Activated naive CD8-positive, alpha-beta T cell treated with anti-CD3 and anti-CD28 coated beads for 36 hours (primary cell): ENCODE measurements around the gene MSI2. TPM values are rescaled to one million over a fixed set of nuclear protein-coding genes. Genes with fewer than 3 reads are reported as not detected.

Experiments
- DNase-seq: peaks from one replicate; pipeline ENCODE4 v3.0.0; 2021
- H3K27ac Mint-ChIP-seq: one replicate; pipeline ENCODE4 v1.8.0; 2022; ENCODE audit warnings: mild to moderate bottlenecking, moderate library complexity, mixed read lengths
- H3K27me3 Mint-ChIP-seq: one replicate; pipeline ENCODE4 v1.8.0; 2022; ENCODE audit warnings: mild to moderate bottlenecking, mixed read lengths
- H3K36me3 Mint-ChIP-seq: one replicate; pipeline ENCODE4 v1.8.0; 2021; ENCODE audit warnings: mild to moderate bottlenecking, mixed read lengths
- H3K4me1 Mint-ChIP-seq: one replicate; pipeline ENCODE4 v1.8.0; 2021; ENCODE audit warnings: mixed read lengths
- H3K4me3 Mint-ChIP-seq: one replicate; pipeline ENCODE4 v1.8.0; 2022; ENCODE audit warnings: mild to moderate bottlenecking, moderate library complexity, mixed read lengths
- H3K9me3 Mint-ChIP-seq: one replicate; pipeline ENCODE4 v1.8.0; 2022; ENCODE audit warnings: mixed read lengths
- total RNA-seq, 2 experiments: library from RNA; stranded (reverse); gene quantifications; one replicate each; pipeline ENCODE4 v1.2.3, GENCODE V29; 2021

Gene MSI2
- total RNA-seq, 2 experiments from 2014 or later: 48.0 to 49.4 TPM

DNA sequence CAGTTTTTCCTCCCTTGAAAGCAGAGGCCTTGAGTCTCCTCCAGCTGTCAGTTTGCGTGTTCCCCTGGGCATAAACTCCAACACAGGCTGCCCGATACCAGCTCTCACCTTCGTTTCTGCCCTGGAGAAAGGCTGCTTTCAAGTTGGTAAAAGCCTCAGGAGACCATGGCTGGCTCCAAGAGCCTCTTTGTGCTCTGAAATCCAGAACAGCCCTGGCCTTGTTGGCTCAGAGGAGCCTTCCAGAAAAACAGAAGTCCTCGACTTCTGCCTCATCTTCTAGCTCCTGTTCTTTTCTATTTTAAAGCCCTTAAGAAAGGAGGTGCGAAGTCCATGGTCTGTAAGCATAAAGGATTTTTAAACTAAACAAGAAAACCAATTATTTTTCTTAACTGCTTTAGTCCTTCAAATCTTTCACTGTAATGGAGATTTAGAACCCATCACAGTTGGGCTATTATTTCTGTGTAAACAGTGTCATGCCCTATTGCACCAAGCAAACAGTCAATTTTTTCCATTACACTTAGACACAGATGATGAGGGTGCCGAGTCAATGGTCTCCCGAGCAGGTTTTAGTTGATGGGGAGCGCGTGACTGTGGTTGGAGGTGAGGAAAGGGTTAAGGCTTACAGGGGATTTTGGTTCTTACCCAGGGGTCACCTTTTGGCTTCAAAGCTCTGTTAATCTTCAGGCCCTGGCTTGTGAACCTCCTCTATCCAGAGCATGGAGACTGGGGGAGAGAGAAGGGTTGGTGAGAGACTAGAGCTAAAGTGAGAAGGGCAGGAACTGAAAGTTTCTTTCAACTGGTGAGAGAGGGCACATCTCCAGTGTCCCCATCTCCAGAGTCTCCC, 212.8 kb downstream of the MSI2 start:
- H3K27ac Mint-ChIP-seq: no peak overlapping the region
- peaks cover 30% of the 10 kb centered on the region for H3K4me1 Mint-ChIP-seq
- no peaks in the 10 kb centered on the region for H3K9me3 Mint-ChIP-seq
- DNase-seq: no peak
- H3K4me3 Mint-ChIP-seq: no peak overlapping the region
- no peaks in the 10 kb centered on the region for H3K27me3 Mint-ChIP-seq
- peaks cover 7% of the 10 kb centered on the region for H3K36me3 Mint-ChIP-seq

DNA sequence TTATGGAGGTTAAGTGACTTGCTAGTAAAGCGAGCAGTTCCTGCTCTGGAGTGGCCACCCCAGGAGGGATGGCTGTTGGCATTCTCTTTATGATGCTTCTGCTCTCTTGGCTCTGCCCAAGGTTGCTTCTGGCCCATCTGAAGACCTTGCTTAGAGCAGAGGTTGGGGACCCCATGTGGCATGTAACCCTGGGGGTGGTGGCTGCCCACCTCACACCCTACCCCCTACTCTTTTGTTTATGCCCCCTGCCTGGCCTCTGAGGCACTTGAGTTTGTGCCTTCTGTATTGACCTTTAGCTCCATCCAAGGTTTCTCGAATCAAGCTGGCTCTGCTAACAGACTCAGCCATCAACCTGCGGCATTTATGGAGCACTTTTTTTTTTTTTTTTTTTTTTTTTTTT, 214.6 kb downstream of the MSI2 start:
- no peak for DNase-seq
- no peak overlapping the region for H3K27ac Mint-ChIP-seq
- no peaks in the 10 kb centered on the region for H3K9me3 Mint-ChIP-seq
- no peaks in the 10 kb centered on the region for H3K27me3 Mint-ChIP-seq
- H3K4me3 Mint-ChIP-seq: no peak overlapping the region
- peaks cover 20% of the 10 kb centered on the region for H3K4me1 Mint-ChIP-seq
- peaks cover 4% of the 10 kb centered on the region for H3K36me3 Mint-ChIP-seq

DNA sequence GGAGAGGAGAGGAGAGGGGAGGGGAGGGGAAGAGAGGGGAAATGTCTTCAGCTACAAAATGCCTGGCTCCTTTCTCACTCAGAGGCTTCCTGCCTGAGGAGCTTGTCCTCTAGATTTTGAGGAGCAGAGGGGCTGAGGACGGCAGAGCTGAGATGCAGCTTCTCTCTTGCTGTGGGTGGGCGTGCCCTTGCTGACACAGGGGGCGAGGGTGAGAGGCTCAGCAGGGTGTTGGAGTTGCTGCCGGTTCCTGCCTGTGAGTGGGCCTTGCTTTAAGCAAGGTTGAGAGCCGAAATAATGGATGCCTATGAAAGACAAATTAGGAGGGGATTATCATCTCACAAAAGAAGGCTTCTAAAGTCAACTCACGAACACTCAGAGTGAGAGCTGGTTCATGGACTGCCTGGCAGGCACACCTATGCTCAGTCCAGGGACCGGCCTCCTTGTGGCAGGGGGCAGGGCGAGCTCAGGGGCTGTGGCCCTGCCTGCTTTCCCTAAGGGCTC, 215.6 kb downstream of the MSI2 start:
- peaks cover 6% of the 10 kb centered on the region for H3K36me3 Mint-ChIP-seq

DNA sequence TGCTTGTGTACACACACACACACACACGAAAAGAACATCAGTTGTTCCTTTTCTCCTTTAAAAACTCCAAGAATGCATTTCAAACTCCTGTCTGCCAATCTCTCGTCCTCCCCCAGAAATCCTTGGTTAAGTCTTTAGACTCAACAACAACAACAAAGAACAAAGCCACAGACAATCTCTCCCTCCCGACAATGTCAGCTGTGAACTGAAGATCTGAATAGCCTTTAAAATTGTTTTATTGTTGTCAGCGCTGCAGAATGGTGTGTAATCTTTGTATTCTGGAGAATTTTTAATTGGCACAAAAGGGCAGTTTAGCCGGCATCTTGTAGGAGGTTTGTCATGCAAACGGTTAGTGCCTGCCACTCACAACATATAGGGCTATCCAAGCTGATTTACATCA, 219.5 kb downstream of the MSI2 start:
- Mint-ChIP-seq H3K27ac (no peak overlapping the region), H3K9me3 (no peaks in the 10 kb centered on the region), H3K4me3 (no peak overlapping the region), H3K27me3 (no peaks in the 10 kb centered on the region), H3K36me3 (peaks cover 13% of the 10 kb centered on the region), H3K4me1 (peaks cover 14% of the 10 kb centered on the region)
- DNase-seq: no peak

More for the DNA sequence above, 215.6 kb downstream of the MSI2 start:
- Mint-ChIP-seq H3K9me3 (no peaks in the 10 kb centered on the region), H3K27me3 (no peaks in the 10 kb centered on the region), H3K27ac (no peak overlapping the region), H3K4me1 (peaks cover 18% of the 10 kb centered on the region), H3K4me3 (no peak overlapping the region)
- DNase-seq: no peak

DNA sequence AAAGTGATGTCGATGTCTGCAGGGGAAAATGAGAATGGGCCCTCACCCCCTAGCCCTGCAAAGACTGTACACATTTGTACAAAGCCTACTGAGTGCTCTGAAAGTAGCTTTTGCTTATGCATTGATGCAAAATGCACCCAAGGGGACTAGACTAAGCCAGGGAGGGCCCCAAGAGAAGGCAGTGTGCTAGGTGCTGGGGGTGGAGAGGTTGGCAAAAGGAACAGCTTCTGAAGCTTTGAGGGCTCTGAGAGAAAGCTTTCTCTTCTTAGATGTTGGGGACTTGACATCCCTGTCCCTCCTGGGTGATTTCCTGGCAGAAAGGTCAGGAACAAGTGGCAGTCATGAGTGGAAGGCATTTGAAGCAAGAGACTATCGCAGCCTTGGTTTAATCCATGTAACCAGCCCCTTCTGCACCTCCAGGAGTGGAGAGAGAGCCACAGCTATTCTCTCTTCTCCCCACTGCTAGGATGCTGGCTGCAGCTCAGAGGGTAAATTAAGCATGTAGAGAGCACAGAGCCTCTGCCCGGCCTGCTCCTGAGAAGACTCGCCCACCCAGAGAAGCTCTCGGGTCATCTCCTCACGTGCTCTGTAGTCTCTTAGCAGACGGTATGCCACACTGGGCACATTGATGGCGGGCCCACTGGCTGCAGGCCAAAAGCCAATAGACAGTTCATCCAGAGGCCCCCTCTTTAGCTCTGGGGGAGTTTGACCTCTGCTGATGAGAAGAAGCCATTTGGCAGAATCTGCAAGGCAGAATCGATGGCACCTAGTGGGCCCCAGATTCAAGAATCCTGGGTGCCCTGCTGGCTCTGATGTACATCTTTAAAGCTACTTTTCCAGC, 221.4 kb downstream of the MSI2 start:
- Mint-ChIP-seq H3K27ac (no peak overlapping the region), H3K9me3 (no peaks in the 10 kb centered on the region), H3K4me3 (no peak overlapping the region), H3K36me3 (peaks cover 18% of the 10 kb centered on the region), H3K27me3 (no peaks in the 10 kb centered on the region), H3K4me1 (peaks cover 22% of the 10 kb centered on the region)
- no peak for DNase-seq

DNA sequence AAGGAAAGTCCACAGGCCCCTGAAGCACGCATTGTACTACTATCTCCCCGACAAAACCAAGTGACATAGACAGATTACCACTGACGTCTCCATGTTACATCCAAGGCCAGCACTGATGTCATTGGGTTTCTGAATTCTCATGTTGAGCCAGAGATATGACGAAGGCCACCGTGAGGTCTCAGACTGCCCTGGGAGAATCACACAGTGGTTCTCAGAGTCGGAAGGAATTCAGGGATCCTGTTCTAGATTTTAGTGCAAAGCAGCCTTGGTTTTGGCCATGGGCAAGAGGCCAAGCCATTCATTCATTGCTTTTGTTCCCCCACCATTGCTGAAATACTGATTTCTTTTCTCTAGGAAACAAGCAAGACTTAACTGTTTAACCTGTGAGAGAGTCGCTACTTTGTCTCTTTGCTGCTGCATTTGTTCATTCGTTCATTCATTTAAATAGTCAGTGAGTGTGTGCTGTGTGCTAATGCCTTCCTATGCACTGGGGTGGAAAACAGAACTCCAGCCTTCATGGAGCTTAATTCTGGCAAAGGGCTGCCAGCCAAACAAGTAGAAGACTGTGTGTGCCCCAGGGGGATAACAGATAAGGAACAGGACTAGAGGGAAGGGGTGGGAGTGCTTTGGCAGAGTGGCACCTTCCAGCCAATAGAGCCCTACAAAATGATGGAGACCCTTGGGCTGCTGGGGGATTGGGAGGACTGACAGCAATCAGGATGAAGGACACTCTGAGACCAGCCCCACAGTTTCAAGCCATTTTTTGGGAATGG, 222.3 kb downstream of the MSI2 start:
- no peak for DNase-seq
- Mint-ChIP-seq H3K4me3 (no peak overlapping the region), H3K36me3 (peaks cover 18% of the 10 kb centered on the region), H3K27me3 (no peaks in the 10 kb centered on the region), H3K27ac (no peak overlapping the region), H3K4me1 (peaks cover 30% of the 10 kb centered on the region), H3K9me3 (no peaks in the 10 kb centered on the region)

DNA sequence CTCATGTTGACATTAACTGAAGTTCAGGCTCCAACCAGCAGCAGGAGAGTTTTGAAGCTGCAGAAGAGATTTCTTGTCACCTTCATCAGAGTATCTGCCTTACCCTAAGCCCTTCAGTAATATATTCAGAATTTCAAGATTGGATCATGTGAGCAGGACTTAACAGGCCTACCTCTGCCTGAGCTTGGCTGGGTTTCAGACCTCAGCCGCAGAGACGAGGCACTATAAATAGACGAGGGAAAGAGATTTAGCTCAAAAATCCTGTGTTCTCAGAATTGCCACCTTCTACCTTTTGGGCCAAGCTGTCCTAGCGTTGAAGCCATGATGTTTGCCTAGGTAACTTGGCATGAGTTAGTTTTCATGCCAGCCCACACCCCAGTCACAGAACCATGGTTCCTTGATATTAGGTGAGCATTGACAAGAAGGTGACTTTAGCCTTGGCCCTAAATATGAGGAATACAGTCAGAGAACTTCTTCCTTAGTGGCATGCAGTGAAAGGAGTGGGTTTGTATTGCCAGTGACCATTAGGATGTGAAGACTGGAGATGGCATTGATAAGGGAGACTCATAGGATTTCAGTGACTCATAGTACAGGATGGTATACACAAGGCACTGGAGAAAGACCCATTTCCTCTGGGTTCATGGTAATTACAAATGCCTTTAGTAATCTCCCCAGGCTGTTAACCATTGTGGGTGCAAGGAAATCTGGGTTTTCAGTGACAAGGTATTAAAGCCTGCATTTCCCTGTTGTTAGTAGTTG, 224.3 kb downstream of the MSI2 start:
- no peak overlapping the region for H3K4me3 Mint-ChIP-seq
- H3K27me3 Mint-ChIP-seq: no peaks in the 10 kb centered on the region
- H3K36me3 Mint-ChIP-seq: peaks cover 23% of the 10 kb centered on the region
- H3K9me3 Mint-ChIP-seq: no peaks in the 10 kb centered on the region
- DNase-seq: no peak
- peaks cover 48% of the 10 kb centered on the region for H3K4me1 Mint-ChIP-seq
- H3K27ac Mint-ChIP-seq: peak overlapping the region; percentile 16

DNA sequence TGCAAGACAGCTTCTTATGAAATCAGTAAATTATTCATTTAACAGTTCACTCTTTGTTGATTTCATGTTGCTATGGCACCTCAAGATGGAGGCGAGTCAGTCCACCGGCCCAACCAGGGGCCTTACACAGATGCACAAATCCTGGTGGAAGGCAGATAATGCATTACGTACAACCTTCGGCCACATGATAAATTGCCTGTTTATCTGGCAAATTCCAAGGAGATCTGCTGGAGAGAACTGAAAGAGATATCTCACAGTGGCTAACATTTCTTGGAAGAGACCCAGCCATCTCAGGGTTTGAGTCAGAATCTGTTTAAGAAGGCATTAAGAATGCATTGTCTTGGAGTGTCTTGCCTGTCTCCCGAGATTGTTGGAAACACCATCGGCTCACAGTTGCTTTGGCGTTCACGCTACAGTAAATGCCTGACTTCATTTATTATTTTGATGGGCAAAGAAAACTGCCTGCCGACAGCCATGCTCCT, 225.6 kb downstream of the MSI2 start:
- DNase-seq: no peak
- Mint-ChIP-seq H3K36me3 (peaks cover 21% of the 10 kb centered on the region), H3K4me1 (peaks cover 59% of the 10 kb centered on the region), H3K27me3 (no peaks in the 10 kb centered on the region), H3K9me3 (no peaks in the 10 kb centered on the region), H3K27ac (no peak overlapping the region), H3K4me3 (no peak overlapping the region)

DNA sequence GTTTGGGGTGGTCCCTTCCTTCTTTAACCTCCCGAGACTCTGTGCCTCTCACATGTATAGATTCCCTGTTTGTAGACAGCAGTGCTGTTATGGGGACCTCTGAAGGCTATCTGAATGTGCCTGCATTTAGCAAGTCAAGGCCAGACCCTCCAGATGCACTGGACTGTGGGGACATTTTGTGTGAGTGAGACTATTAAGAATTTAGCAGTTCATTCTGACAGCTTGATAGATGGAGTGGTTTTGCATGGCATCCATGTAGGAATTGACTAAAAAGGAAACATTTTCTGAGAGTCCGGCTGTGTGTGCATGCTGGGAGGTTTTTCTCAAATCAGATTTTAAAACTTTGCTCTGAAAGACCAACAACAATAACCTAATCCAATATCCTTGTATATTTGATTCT, 226.3 kb downstream of the MSI2 start:
- H3K27ac Mint-ChIP-seq: no peak overlapping the region
- peaks cover 64% of the 10 kb centered on the region for H3K4me1 Mint-ChIP-seq
- no peaks in the 10 kb centered on the region for H3K27me3 Mint-ChIP-seq
- no peak overlapping the region for H3K4me3 Mint-ChIP-seq
- H3K36me3 Mint-ChIP-seq: peaks cover 21% of the 10 kb centered on the region
- no peaks in the 10 kb centered on the region for H3K9me3 Mint-ChIP-seq
- DNase-seq: no peak

DNA sequence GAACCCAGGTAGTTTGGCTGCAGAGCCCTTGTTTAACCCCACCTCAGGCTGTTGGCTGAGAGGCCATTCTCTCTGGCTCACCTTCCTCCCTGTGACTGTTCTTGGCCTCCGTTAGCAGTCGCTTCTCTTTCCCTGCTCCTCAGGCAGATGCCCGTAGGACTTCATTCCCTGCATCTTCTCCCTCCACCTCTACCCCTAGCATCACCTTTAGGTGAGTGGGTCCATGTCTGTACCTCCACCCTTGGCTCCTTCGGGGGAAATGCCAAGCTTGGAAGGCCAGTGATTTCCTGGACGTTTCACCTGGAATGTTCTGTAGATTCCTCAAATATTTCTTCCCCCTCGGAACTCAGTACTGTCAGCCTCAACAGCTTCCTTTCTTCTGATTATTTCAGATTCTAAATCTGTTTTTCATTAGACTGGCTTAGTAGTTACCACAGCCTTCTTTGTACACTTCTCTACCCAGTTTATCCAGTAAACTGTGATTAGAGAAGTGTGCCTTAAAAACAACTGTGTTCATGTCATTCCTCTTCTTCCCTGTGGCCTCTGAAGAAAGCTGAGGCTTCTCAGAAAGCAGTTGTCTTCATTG, 227.9 kb downstream of the MSI2 start:
- no peak overlapping the region for H3K27ac Mint-ChIP-seq
- no peak overlapping the region for H3K4me3 Mint-ChIP-seq
- H3K9me3 Mint-ChIP-seq: no peaks in the 10 kb centered on the region
- peaks cover 68% of the 10 kb centered on the region for H3K4me1 Mint-ChIP-seq
- H3K36me3 Mint-ChIP-seq: peaks cover 13% of the 10 kb centered on the region
- H3K27me3 Mint-ChIP-seq: no peaks in the 10 kb centered on the region
- DNase-seq: no peak

DNA sequence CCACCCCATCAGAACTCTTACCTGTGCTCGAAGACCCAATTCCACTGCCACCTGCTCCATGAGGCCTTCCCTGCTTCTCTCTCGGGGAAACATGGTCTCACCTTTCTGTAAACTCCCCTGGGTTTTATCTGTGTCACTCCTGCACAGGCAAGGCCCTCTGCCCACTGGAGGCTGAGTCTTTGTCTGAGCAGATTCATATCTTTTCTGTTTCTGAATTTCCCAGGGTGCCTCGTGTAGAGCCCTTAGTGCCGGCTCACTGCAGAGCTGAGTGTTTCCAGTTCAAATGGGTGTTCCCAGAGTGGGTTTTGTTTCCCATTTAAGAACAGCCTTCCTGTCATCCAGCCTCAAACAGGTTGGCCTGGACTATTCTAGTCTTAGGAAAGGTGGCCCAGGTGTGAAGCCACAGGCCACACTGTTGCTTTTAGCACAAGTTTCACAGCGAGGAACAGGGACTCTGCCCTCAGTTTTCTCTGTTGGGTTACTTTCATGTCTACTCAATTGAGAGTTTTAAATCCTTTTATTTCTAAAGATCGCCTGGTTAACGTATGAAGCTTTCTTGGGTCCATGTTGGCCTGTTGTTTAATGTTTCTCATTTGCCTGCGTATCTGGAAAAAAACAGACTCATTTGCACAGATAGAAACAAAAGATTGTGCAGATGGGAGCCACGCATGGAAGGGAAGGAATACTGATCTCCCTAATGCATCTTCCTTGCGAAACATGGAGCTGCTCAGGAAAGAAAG, 228.7 kb downstream of the MSI2 start:
- Mint-ChIP-seq H3K4me1 (peaks cover 68% of the 10 kb centered on the region), H3K4me3 (no peak overlapping the region), H3K27ac (no peak overlapping the region), H3K36me3 (peaks cover 11% of the 10 kb centered on the region), H3K27me3 (no peaks in the 10 kb centered on the region), H3K9me3 (no peaks in the 10 kb centered on the region)
- DNase-seq: no peak

DNA sequence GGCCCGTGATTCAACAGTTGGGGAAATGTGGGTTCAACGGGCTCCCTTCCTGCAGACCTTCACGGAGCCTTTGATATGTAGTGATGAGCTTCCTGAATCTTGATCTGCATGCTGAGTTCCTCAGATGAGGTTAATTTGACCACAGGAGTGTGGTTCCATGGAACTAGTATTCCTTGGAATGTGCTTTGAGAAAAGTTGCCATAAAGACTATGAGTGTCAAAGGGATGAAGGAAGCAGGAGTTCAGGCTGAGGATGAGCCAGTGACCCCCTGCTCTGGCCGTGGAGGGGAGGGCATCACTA, 229.2 kb downstream of the MSI2 start:
- H3K4me3 Mint-ChIP-seq: no peak overlapping the region
- peaks cover 62% of the 10 kb centered on the region for H3K4me1 Mint-ChIP-seq
- H3K9me3 Mint-ChIP-seq: no peaks in the 10 kb centered on the region
- H3K27me3 Mint-ChIP-seq: no peaks in the 10 kb centered on the region
- DNase-seq: no peak
- H3K36me3 Mint-ChIP-seq: peaks cover 11% of the 10 kb centered on the region
- H3K27ac Mint-ChIP-seq: no peak overlapping the region

DNA sequence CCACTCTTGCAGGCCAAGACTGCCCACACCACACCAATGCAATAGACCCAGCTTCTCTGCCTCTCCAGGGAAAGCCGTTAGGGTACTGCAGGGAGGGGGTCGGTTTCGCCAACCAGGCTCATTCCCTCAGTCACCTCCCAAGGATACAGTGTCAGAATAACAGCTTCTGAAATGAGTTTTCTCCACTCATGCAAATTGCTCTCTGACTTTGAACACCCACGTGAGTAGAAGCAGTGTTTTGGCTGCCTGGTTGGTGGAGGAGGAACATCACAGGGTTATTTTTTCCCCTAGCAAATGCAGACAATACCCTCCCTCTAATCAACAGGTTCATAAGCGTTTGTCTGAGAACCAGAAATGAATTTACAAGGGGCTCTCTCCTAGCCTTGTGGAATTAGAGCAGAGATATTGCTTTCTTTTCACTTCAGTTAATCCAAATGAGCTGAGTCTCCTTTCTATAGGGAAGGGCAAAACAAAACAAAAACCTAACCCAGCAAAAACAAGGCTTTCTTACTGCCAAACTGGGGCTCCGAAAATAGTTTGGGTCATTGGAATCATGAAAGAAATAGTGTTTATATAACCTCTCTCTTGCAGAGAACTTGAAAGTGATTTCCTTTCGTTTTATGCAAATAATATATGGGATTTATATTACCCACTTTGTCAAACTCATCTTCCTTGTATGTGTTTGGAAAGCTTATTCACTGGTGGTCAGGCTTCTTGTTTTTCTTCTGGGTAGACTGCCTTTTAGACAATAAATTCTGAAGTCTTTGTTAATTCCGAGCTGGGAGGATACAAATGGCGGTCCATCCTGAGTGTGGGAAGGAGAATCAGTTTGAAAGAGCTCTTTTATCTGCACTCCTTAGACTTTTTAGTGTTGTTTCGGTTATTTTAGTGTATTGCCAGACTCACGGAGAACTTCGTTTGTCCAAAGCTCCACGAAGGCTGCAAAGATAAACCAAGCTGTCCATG, 229.9 kb downstream of the MSI2 start:
- H3K9me3 Mint-ChIP-seq: no peaks in the 10 kb centered on the region
- no peak overlapping the region for H3K27ac Mint-ChIP-seq
- H3K36me3 Mint-ChIP-seq: peaks cover 10% of the 10 kb centered on the region
- H3K4me3 Mint-ChIP-seq: no peak overlapping the region
- DNase-seq: no peak
- H3K27me3 Mint-ChIP-seq: no peaks in the 10 kb centered on the region
- H3K4me1 Mint-ChIP-seq: peaks cover 56% of the 10 kb centered on the region
